ENCODE results near the gene ACACA.

- TF ChIP-seq CTCF (conservative IDR thresholded peaks at IDR 0.05; ENCODE audit: low read depth, low read length) (no peak), EZH2 (IDR thresholded peaks at IDR 0.05; ENCODE audit: low read length, unreplicated experiment) (no peak), EZH2phosphoT487 (IDR thresholded peaks at IDR 0.05; ENCODE audit: borderline replicate concordance, low read length) (no peak)
Observed at GRCh38 chr17:37400505-37400904, 6.1 kb downstream of the ACACA start.
